ENCODE measurements around the gene COL11A2.

The COL11A2 gene

GRCh38 chr6:33206027-33206863 lies 14.0 kb upstream of the COL11A2 start:
- H3K9me3 ChIP-seq (ENCODE audit: control insufficient read depth, insufficient read depth, low read depth, low read length), result no peaks in the 10 kb centered on the region
- H3K4me1 ChIP-seq (ENCODE audit: control insufficient read depth, insufficient read depth, low read length), result peaks cover 36% of the 10 kb centered on the region; the same call in 1 of the 2 replicates
- H3K27me3 ChIP-seq (ENCODE audit: control insufficient read depth, insufficient read depth, low read length), result peaks cover 34% of the 10 kb centered on the region
- H3K36me3 ChIP-seq (ENCODE audit: control insufficient read depth, insufficient read depth, low read length), result peaks cover 38% of the 10 kb centered on the region
- H3K27ac ChIP-seq (ENCODE audit: low read depth, low read length), result no peak overlapping the region
- no peak overlapping the region for H3K9ac ChIP-seq (ENCODE audit: low read length)
- peak overlapping the region; percentile 34; the same call in 1 of the 2 replicates for H3K4me3 ChIP-seq (ENCODE audit: low read depth, low read length)

- Histone ChIP-seq H3K4me3 (ENCODE audit: low read depth, low read length) (peak overlapping the region; percentile 82), H3K9ac (ENCODE audit: low read length) (peak overlapping the region; percentile 65), H3K9me3 (ENCODE audit: control insufficient read depth, insufficient read depth, low read depth, low read length) (no peaks in the 10 kb centered on the region), H3K27ac (ENCODE audit: low read depth, low read length) (no peak overlapping the region), H3K27me3 (ENCODE audit: control insufficient read depth, insufficient read depth, low read length) (peaks cover 28% of the 10 kb centered on the region), H3K36me3 (ENCODE audit: control insufficient read depth, insufficient read depth, low read length) (peaks cover 34% of the 10 kb centered on the region), H3K4me1 (ENCODE audit: control insufficient read depth, insufficient read depth, low read length) (peaks cover 36% of the 10 kb centered on the region; the same call in 1 of the 2 replicates)
Observed at GRCh38 chr6:33205191-33206026, 13.1 kb upstream of the COL11A2 start.

GRCh38 chr6:33204415-33205190 lies 12.3 kb upstream of the COL11A2 start, which contains the start of gene HSD17B8:
Gene HSD17B8 (plus strand): TSS chr6:33204655. CDS start chr6:33204669, 14 bp downstream.
- H3K27ac ChIP-seq (ENCODE audit: low read depth, low read length), result peak within 1 kb of the TSS; percentile 26; the same call in 1 of the 2 replicates
- H3K9ac ChIP-seq (ENCODE audit: low read length), result peak within 1 kb of the TSS; percentile 65
- peaks cover 25% of the 10 kb centered on the region for H3K36me3 ChIP-seq (ENCODE audit: control insufficient read depth, insufficient read depth, low read length)
- H3K9me3 ChIP-seq (ENCODE audit: control insufficient read depth, insufficient read depth, low read depth, low read length), result no peaks in the 10 kb centered on the region
- peaks cover 27% of the 10 kb centered on the region for H3K27me3 ChIP-seq (ENCODE audit: control insufficient read depth, insufficient read depth, low read length)
- H3K4me1 ChIP-seq (ENCODE audit: control insufficient read depth, insufficient read depth, low read length), result peaks cover 38% of the 10 kb centered on the region; the same call in 1 of the 2 replicates
- peak within 1 kb of the TSS; percentile 82 for H3K4me3 ChIP-seq (ENCODE audit: low read depth, low read length)

- H3K27me3 ChIP-seq (ENCODE audit: control insufficient read depth, insufficient read depth, low read length), result peaks cover 27% of the 10 kb centered on the region
- H3K4me1 ChIP-seq (ENCODE audit: control insufficient read depth, insufficient read depth, low read length), result peaks cover 42% of the 10 kb centered on the region; the same call in 1 of the 2 replicates
- H3K27ac ChIP-seq (ENCODE audit: low read depth, low read length), result no peak overlapping the region
- H3K9me3 ChIP-seq (ENCODE audit: control insufficient read depth, insufficient read depth, low read depth, low read length), result no peaks in the 10 kb centered on the region
- peaks cover 23% of the 10 kb centered on the region for H3K36me3 ChIP-seq (ENCODE audit: control insufficient read depth, insufficient read depth, low read length)
- no peak overlapping the region for H3K9ac ChIP-seq (ENCODE audit: low read length)
- H3K4me3 ChIP-seq (ENCODE audit: low read depth, low read length), result peak overlapping the region; percentile 82
Observed at GRCh38 chr6:33204165-33204414, 11.8 kb upstream of the COL11A2 start.

- Histone ChIP-seq H3K4me1 (ENCODE audit: control insufficient read depth, insufficient read depth, low read length) (peaks cover 39% of the 10 kb centered on the region; the same call in 1 of the 2 replicates), H3K27ac (ENCODE audit: low read depth, low read length) (no peak overlapping the region), H3K9ac (ENCODE audit: low read length) (no peak overlapping the region), H3K9me3 (ENCODE audit: control insufficient read depth, insufficient read depth, low read depth, low read length) (no peaks in the 10 kb centered on the region), H3K4me3 (ENCODE audit: low read depth, low read length) (peak overlapping the region; percentile 82), H3K36me3 (ENCODE audit: control insufficient read depth, insufficient read depth, low read length) (peaks cover 23% of the 10 kb centered on the region), H3K27me3 (ENCODE audit: control insufficient read depth, insufficient read depth, low read length) (peaks cover 27% of the 10 kb centered on the region)
Observed at GRCh38 chr6:33203443-33204164, 11.3 kb upstream of the COL11A2 start.

- H3K4me1 ChIP-seq (ENCODE audit: control insufficient read depth, insufficient read depth, low read length), result peaks cover 44% of the 10 kb centered on the region; the same call in 1 of the 2 replicates
- H3K27ac ChIP-seq (ENCODE audit: low read depth, low read length), result no peak overlapping the region
- peaks cover 26% of the 10 kb centered on the region for H3K27me3 ChIP-seq (ENCODE audit: control insufficient read depth, insufficient read depth, low read length)
- no peaks in the 10 kb centered on the region for H3K9me3 ChIP-seq (ENCODE audit: control insufficient read depth, insufficient read depth, low read depth, low read length)
- no peak overlapping the region for H3K4me3 ChIP-seq (ENCODE audit: low read depth, low read length)
- H3K9ac ChIP-seq (ENCODE audit: low read length), result no peak overlapping the region
- H3K36me3 ChIP-seq (ENCODE audit: control insufficient read depth, insufficient read depth, low read length), result peaks cover 23% of the 10 kb centered on the region
Observed at GRCh38 chr6:33202799-33203198, 10.5 kb upstream of the COL11A2 start.

- Histone ChIP-seq H3K36me3 (ENCODE audit: control insufficient read depth, insufficient read depth, low read length) (peaks cover 26% of the 10 kb centered on the region), H3K27ac (ENCODE audit: low read depth, low read length) (no peak overlapping the region), H3K9me3 (ENCODE audit: control insufficient read depth, insufficient read depth, low read depth, low read length) (no peaks in the 10 kb centered on the region), H3K27me3 (ENCODE audit: control insufficient read depth, insufficient read depth, low read length) (peaks cover 18% of the 10 kb centered on the region), H3K4me3 (ENCODE audit: low read depth, low read length) (peak overlapping the region; percentile 91), H3K4me1 (ENCODE audit: control insufficient read depth, insufficient read depth, low read length) (peaks cover 46% of the 10 kb centered on the region; the same call in 1 of the 2 replicates), H3K9ac (ENCODE audit: low read length) (no peak overlapping the region)
Observed at GRCh38 chr6:33201935-33202334, 9.7 kb upstream of the COL11A2 start.

- Histone ChIP-seq H3K27me3 (ENCODE audit: control insufficient read depth, insufficient read depth, low read length) (peaks cover 10% of the 10 kb centered on the region), H3K27ac (ENCODE audit: low read depth, low read length) (peak overlapping the region; percentile 93; the same call in 1 of the 2 replicates), H3K9me3 (ENCODE audit: control insufficient read depth, insufficient read depth, low read depth, low read length) (no peaks in the 10 kb centered on the region), H3K9ac (ENCODE audit: low read length) (peak overlapping the region; percentile 98), H3K4me3 (ENCODE audit: low read depth, low read length) (peak overlapping the region; percentile 91), H3K4me1 (ENCODE audit: control insufficient read depth, insufficient read depth, low read length) (peaks cover 38% of the 10 kb centered on the region; the same call in 1 of the 2 replicates), H3K36me3 (ENCODE audit: control insufficient read depth, insufficient read depth, low read length) (peaks cover 29% of the 10 kb centered on the region)
Observed at GRCh38 chr6:33201147-33201545, 8.9 kb upstream of the COL11A2 start.

- H3K27ac ChIP-seq (ENCODE audit: low read depth, low read length), result peak within 1 kb of the TSS; percentile 93
- no peaks in the 10 kb centered on the region for H3K9me3 ChIP-seq (ENCODE audit: control insufficient read depth, insufficient read depth, low read depth, low read length)
- peaks cover 32% of the 10 kb centered on the region; the same call in 1 of the 2 replicates for H3K4me1 ChIP-seq (ENCODE audit: control insufficient read depth, insufficient read depth, low read length)
- peak within 1 kb of the TSS; percentile 91 for H3K4me3 ChIP-seq (ENCODE audit: low read depth, low read length)
- peaks cover 3% of the 10 kb centered on the region for H3K27me3 ChIP-seq (ENCODE audit: control insufficient read depth, insufficient read depth, low read length)
- H3K9ac ChIP-seq (ENCODE audit: low read length), result peak within 1 kb of the TSS; percentile 98
- peaks cover 36% of the 10 kb centered on the region for H3K36me3 ChIP-seq (ENCODE audit: control insufficient read depth, insufficient read depth, low read length)
Observed at GRCh38 chr6:33200219-33201146, 8.2 kb upstream of the COL11A2 start, which contains the start of the genes RXRB and SLC39A7. Gene RXRB (minus strand): TSS chr6:33200665. CDS start chr6:33200476, 189 bp downstream. Gene SLC39A7 (plus strand): TSS chr6:33200867. CDS start chr6:33201246, 379 bp downstream.
